Activated T-cell treated with anti-CD3 and anti-CD28 coated beads, Interleukin-2, amount 50 U/mL, for 24 hours (primary cell): ENCODE data around the gene SEMA3D.

Source experiments
- DNase-seq: peaks from one replicate; pipeline ENCODE4 v3.0.0-alpha.2; 2020
- H3K27ac Mint-ChIP-seq: 2 replicates; pipeline ENCODE4 v1.8.0; 2020; ENCODE audit warnings: mild to moderate bottlenecking, mixed read lengths
- H3K27me3 Mint-ChIP-seq: 2 replicates; pipeline ENCODE4 v1.8.0; 2020; ENCODE audit warnings: mixed read lengths
- H3K36me3 Mint-ChIP-seq: 2 replicates; pipeline ENCODE4 v1.8.0; 2020; ENCODE audit warnings: low read depth, mixed read lengths
- H3K4me1 Mint-ChIP-seq: 2 replicates; pipeline ENCODE4 v1.8.0; 2020; ENCODE audit warnings: low read depth, mixed read lengths
- H3K4me3 Mint-ChIP-seq: 2 replicates; pipeline ENCODE4 v1.8.0; 2020; ENCODE audit warnings: mild to moderate bottlenecking, moderate library complexity, mixed read lengths
- H3K9me3 Mint-ChIP-seq: 2 replicates; pipeline ENCODE4 v1.8.0; 2020; ENCODE audit warnings: mixed read lengths

The SEMA3D gene

GRCh38 chr7:85186521-85187241, at the start of gene SEMA3D:
SEMA3D (minus strand) TSS chr7:85187056; CDS start chr7:85121891, 65,165 bp downstream.
- no peaks in the 10 kb centered on the region for H3K36me3 Mint-ChIP-seq
- H3K4me3 Mint-ChIP-seq: no peak within 1 kb of the TSS
- peak; percentile 28 for DNase-seq

GRCh38 chr7:85234730-85235129, 47.9 kb upstream of the SEMA3D start:
- no peaks in the 10 kb centered on the region for H3K27me3 Mint-ChIP-seq
- H3K27ac Mint-ChIP-seq: no peak overlapping the region
- no peaks in the 10 kb centered on the region for H3K4me1 Mint-ChIP-seq

More at GRCh38 chr7:85186521-85187241, at the start of gene SEMA3D:
- H3K4me1 Mint-ChIP-seq: peaks cover 4% of the 10 kb centered on the region
- no peak within 1 kb of the TSS for H3K27ac Mint-ChIP-seq
- peaks cover 37% of the 10 kb centered on the region for H3K27me3 Mint-ChIP-seq
- H3K9me3 Mint-ChIP-seq: no peaks in the 10 kb centered on the region

GRCh38 chr7:85232068-85232467, 45.2 kb upstream of the SEMA3D start:
- Mint-ChIP-seq H3K27ac (no peak overlapping the region), H3K36me3 (no peaks in the 10 kb centered on the region), H3K4me3 (no peak overlapping the region), H3K4me1 (no peaks in the 10 kb centered on the region), H3K9me3 (peaks cover 8% of the 10 kb centered on the region), H3K27me3 (no peaks in the 10 kb centered on the region)
- DNase-seq: no peak

More at GRCh38 chr7:85234730-85235129, 47.9 kb upstream of the SEMA3D start:
- no peaks in the 10 kb centered on the region for H3K36me3 Mint-ChIP-seq
- H3K9me3 Mint-ChIP-seq: peaks cover 8% of the 10 kb centered on the region
- DNase-seq: no peak
- H3K4me3 Mint-ChIP-seq: no peak overlapping the region

- no peak overlapping the region for H3K4me3 Mint-ChIP-seq
- H3K27me3 Mint-ChIP-seq: no peaks in the 10 kb centered on the region
- no peak overlapping the region for H3K27ac Mint-ChIP-seq
- no peaks in the 10 kb centered on the region for H3K36me3 Mint-ChIP-seq
- H3K9me3 Mint-ChIP-seq: peaks cover 8% of the 10 kb centered on the region
- DNase-seq: no peak
- no peaks in the 10 kb centered on the region for H3K4me1 Mint-ChIP-seq
Observed at GRCh38 chr7:85230623-85231022, 43.8 kb upstream of the SEMA3D start.

GRCh38 chr7:85229544-85229943, 42.7 kb upstream of the SEMA3D start:
- Mint-ChIP-seq H3K4me1 (no peaks in the 10 kb centered on the region), H3K27ac (no peak overlapping the region), H3K27me3 (no peaks in the 10 kb centered on the region), H3K36me3 (no peaks in the 10 kb centered on the region), H3K4me3 (no peak overlapping the region), H3K9me3 (peaks cover 8% of the 10 kb centered on the region)
- DNase-seq: no peak

GRCh38 chr7:85226361-85227085, 39.7 kb upstream of the SEMA3D start:
- H3K27me3 Mint-ChIP-seq: no peaks in the 10 kb centered on the region
- no peaks in the 10 kb centered on the region for H3K36me3 Mint-ChIP-seq
- DNase-seq: no peak
- H3K4me3 Mint-ChIP-seq: no peak overlapping the region
- H3K4me1 Mint-ChIP-seq: no peaks in the 10 kb centered on the region
- no peaks in the 10 kb centered on the region for H3K9me3 Mint-ChIP-seq
- no peak overlapping the region for H3K27ac Mint-ChIP-seq

- Mint-ChIP-seq H3K9me3 (no peaks in the 10 kb centered on the region), H3K4me3 (no peak overlapping the region), H3K27ac (no peak overlapping the region), H3K27me3 (no peaks in the 10 kb centered on the region), H3K36me3 (no peaks in the 10 kb centered on the region), H3K4me1 (no peaks in the 10 kb centered on the region)
- no peak for DNase-seq
Observed at GRCh38 chr7:85224171-85224570, 37.3 kb upstream of the SEMA3D start.

- DNase-seq: no peak
- H3K27ac Mint-ChIP-seq: no peak overlapping the region
- no peaks in the 10 kb centered on the region for H3K36me3 Mint-ChIP-seq
- H3K9me3 Mint-ChIP-seq: no peaks in the 10 kb centered on the region
- H3K4me1 Mint-ChIP-seq: no peaks in the 10 kb centered on the region
- no peaks in the 10 kb centered on the region for H3K27me3 Mint-ChIP-seq
- H3K4me3 Mint-ChIP-seq: no peak overlapping the region
Observed at GRCh38 chr7:85222522-85222921, 35.7 kb upstream of the SEMA3D start.

GRCh38 chr7:85221796-85222195, 34.9 kb upstream of the SEMA3D start:
- Mint-ChIP-seq H3K4me3 (no peak overlapping the region), H3K27me3 (no peaks in the 10 kb centered on the region), H3K9me3 (no peaks in the 10 kb centered on the region), H3K36me3 (no peaks in the 10 kb centered on the region), H3K4me1 (no peaks in the 10 kb centered on the region), H3K27ac (no peak overlapping the region)
- DNase-seq: no peak

- Mint-ChIP-seq H3K27ac (no peak overlapping the region), H3K4me3 (no peak overlapping the region), H3K9me3 (no peaks in the 10 kb centered on the region), H3K36me3 (no peaks in the 10 kb centered on the region), H3K4me1 (no peaks in the 10 kb centered on the region), H3K27me3 (no peaks in the 10 kb centered on the region)
- DNase-seq: no peak
Observed at GRCh38 chr7:85220651-85221050, 33.8 kb upstream of the SEMA3D start.

GRCh38 chr7:85220023-85220422, 33.2 kb upstream of the SEMA3D start:
- Mint-ChIP-seq H3K36me3 (no peaks in the 10 kb centered on the region), H3K4me1 (no peaks in the 10 kb centered on the region), H3K27me3 (no peaks in the 10 kb centered on the region), H3K9me3 (no peaks in the 10 kb centered on the region), H3K4me3 (no peak overlapping the region), H3K27ac (no peak overlapping the region)
- DNase-seq: no peak

GRCh38 chr7:85217085-85217484, 30.2 kb upstream of the SEMA3D start:
- Mint-ChIP-seq H3K4me1 (no peaks in the 10 kb centered on the region), H3K27me3 (no peaks in the 10 kb centered on the region), H3K36me3 (no peaks in the 10 kb centered on the region), H3K27ac (no peak overlapping the region), H3K4me3 (no peak overlapping the region), H3K9me3 (no peaks in the 10 kb centered on the region)
- DNase-seq: no peak

GRCh38 chr7:85215098-85215497, 28.2 kb upstream of the SEMA3D start:
- Mint-ChIP-seq H3K9me3 (no peaks in the 10 kb centered on the region), H3K27ac (no peak overlapping the region), H3K4me1 (no peaks in the 10 kb centered on the region), H3K4me3 (no peak overlapping the region), H3K36me3 (no peaks in the 10 kb centered on the region), H3K27me3 (no peaks in the 10 kb centered on the region)
- no peak for DNase-seq

GRCh38 chr7:85213500-85213899, 26.6 kb upstream of the SEMA3D start:
- H3K27ac Mint-ChIP-seq: no peak overlapping the region
- no peaks in the 10 kb centered on the region for H3K4me1 Mint-ChIP-seq
- no peaks in the 10 kb centered on the region for H3K9me3 Mint-ChIP-seq
- H3K36me3 Mint-ChIP-seq: no peaks in the 10 kb centered on the region
- H3K4me3 Mint-ChIP-seq: no peak overlapping the region
- DNase-seq: no peak
- no peaks in the 10 kb centered on the region for H3K27me3 Mint-ChIP-seq

- Mint-ChIP-seq H3K4me1 (no peaks in the 10 kb centered on the region), H3K4me3 (no peak overlapping the region), H3K9me3 (peaks cover 2% of the 10 kb centered on the region), H3K27me3 (no peaks in the 10 kb centered on the region), H3K36me3 (no peaks in the 10 kb centered on the region), H3K27ac (no peak overlapping the region)
- DNase-seq: no peak
Observed at GRCh38 chr7:85205754-85206153, 18.9 kb upstream of the SEMA3D start.
